Activated T-helper 1 cell treated with anti-CD3 and anti-CD28 coated beads, Interleukin-12 subunit alpha, Interleukin-12 subunit beta, Interleukin-2, Interleukin-4 antibody, amounts not matched to agents 30 ng/mL and 10 ng/mL and 1 ng/mL, durations not matched to agents 14 hours and 24 hours and 36 hours (primary cell): ENCODE measurements around the gene SPC24. TPM values are rescaled to one million over a fixed set of nuclear protein-coding genes. Genes with fewer than 3 reads are reported as not detected.
"Not testable (repeated sequence)": the region's sequence is repeated elsewhere in the genome, so short reads cannot be mapped to it uniquely, and the experiment has no call there.

ENCODE experiments used
- DNase-seq: peaks from one replicate; pipeline ENCODE4 v3.0.0; 2021; ENCODE audit warnings: low spot score
- H3K27ac Mint-ChIP-seq: one replicate; pipeline ENCODE4 v1.8.0; 2021; ENCODE audit warnings: mild to moderate bottlenecking, mixed read lengths
- H3K27me3 Mint-ChIP-seq: one replicate; pipeline ENCODE4 v1.8.0; 2022; ENCODE audit warnings: mild to moderate bottlenecking, moderate library complexity, mixed read lengths; ENCODE audit not compliant: insufficient read depth
- H3K36me3 Mint-ChIP-seq: one replicate; pipeline ENCODE4 v1.8.0; 2021; ENCODE audit warnings: low read depth, mixed read lengths
- H3K4me1 Mint-ChIP-seq: one replicate; pipeline ENCODE4 v1.8.0; 2021; ENCODE audit warnings: low read depth, mixed read lengths
- H3K4me3 Mint-ChIP-seq: one replicate; pipeline ENCODE4 v1.8.0; 2021; ENCODE audit warnings: mild to moderate bottlenecking, moderate library complexity, mixed read lengths
- H3K9me3 Mint-ChIP-seq: one replicate; pipeline ENCODE4 v1.8.0; 2021; ENCODE audit warnings: mixed read lengths
- intact Hi-C: fragments of 100-400 bp; cut with micrococcal nuclease; formaldehyde crosslinking; loops from one replicate; pipeline ENCODE4 v1.15.1; 2024
- total RNA-seq: library from RNA; stranded (reverse); gene quantifications from 2 replicates; pipeline ENCODE4 v1.2.3, GENCODE V29; 2022

The SPC24 gene
- total RNA-seq, 1 donor from 2014 or later: 30.3 TPM

- Mint-ChIP-seq H3K4me1 (peaks cover 5% of the 10 kb centered on the region), H3K27me3 (no peaks in the 10 kb centered on the region), H3K36me3 (peaks cover 16% of the 10 kb centered on the region), H3K27ac (no peak overlapping the region), H3K4me3 (no peak overlapping the region), H3K9me3 (no peaks in the 10 kb centered on the region)
- intact Hi-C loops: no loop called here
- no peak for DNase-seq
Measured at GRCh38 chr19:11142528-11143171, 12.9 kb downstream of the SPC24 start.

GRCh38 chr19:11141937-11142527, 13.6 kb downstream of the SPC24 start:
- Mint-ChIP-seq H3K4me3 (no peak overlapping the region), H3K4me1 (peaks cover 8% of the 10 kb centered on the region)
- intact Hi-C loops: no loop called here

DNA sequence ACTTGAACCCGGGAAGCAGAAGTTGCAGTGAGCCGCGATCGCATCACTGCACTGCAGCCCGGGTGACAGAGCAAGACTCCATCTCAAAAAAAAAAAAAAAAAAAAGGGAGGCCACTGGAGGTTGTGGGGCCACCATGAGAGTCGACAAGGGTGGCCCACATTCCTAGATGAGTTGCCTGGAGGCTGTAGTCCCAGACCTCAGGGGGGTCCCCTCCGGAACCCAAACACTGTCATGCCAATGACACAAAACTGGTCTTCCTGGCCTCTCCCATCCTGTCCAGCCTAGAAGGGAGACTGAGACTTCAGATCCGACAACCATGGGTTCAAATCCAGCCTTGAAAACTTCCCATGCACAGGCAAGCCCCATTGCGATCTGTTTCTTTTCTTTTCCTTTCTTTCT, 14.7 kb downstream of the SPC24 start:
- Mint-ChIP-seq H3K27ac (no peak overlapping the region), H3K4me3 (no peak overlapping the region), H3K4me1 (peaks cover 8% of the 10 kb centered on the region), H3K9me3 (no peaks in the 10 kb centered on the region), H3K27me3 (no peaks in the 10 kb centered on the region), H3K36me3 (peaks cover 9% of the 10 kb centered on the region)
- DNase-seq: no peak
- intact Hi-C loops: no loop called here

More at GRCh38 chr19:11141937-11142527, 13.6 kb downstream of the SPC24 start:
- Mint-ChIP-seq H3K9me3 (no peaks in the 10 kb centered on the region), H3K27ac (no peak overlapping the region), H3K36me3 (peaks cover 14% of the 10 kb centered on the region), H3K27me3 (no peaks in the 10 kb centered on the region)
- DNase-seq: no peak

- not testable (repeated sequence) for H3K4me1 Mint-ChIP-seq, H3K4me3 Mint-ChIP-seq
Measured at GRCh38 chr19:11140023-11140538, 15.5 kb downstream of the SPC24 start.

DNA sequence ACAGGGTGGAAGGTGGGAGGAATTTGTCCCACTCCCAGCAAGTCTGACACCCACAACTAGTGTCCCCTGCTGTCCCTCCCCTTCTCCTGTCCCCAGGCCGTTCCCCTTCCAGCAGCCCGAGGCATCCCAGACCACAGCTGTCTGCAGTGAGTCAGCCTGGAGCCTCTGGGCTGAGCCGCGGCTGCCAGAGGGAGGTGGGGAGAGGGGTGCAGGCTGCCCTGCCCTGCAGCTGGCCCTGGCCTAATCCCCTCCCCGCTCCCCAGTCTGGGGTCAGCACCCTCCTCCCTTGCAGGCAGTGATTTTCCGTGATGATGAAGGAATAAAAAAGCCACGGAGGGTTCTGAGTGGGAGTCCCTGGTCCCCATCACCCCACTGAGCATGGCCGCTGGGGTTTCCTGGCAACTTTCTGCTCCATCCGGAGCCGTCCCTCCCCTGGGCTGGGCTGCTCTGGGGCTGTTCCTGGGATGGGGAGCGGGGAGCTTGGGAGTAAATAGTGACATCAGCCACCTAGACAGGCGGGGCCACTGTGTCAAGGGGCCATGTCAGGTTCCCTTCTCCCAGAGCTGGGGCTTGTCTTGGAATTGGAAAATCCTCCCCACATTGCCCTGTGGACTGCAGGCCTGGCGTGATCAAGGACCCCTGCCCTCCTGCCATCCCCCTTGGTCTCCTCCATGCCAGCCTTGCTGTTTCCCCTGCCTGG, 16.8 kb downstream of the SPC24 start:
- DNase-seq: no peak
- H3K27ac Mint-ChIP-seq: no peak overlapping the region
- H3K9me3 Mint-ChIP-seq: no peaks in the 10 kb centered on the region
- no peaks in the 10 kb centered on the region for H3K27me3 Mint-ChIP-seq
- no peaks in the 10 kb centered on the region for H3K36me3 Mint-ChIP-seq
- H3K4me3 Mint-ChIP-seq: no peak overlapping the region
- peaks cover 8% of the 10 kb centered on the region for H3K4me1 Mint-ChIP-seq
- intact Hi-C loops: loop anchor here (2.0 to 5.0 kb wide), 2 partner anchors 16 to 344 kb away; partner anchors contain the start of genes ELAVL3 and SPC24

More at GRCh38 chr19:11140023-11140538, 15.5 kb downstream of the SPC24 start:
- H3K27me3 Mint-ChIP-seq, DNase-seq, H3K36me3 Mint-ChIP-seq, H3K9me3 Mint-ChIP-seq, intact Hi-C loops, H3K27ac Mint-ChIP-seq: not testable (repeated sequence)

DNA sequence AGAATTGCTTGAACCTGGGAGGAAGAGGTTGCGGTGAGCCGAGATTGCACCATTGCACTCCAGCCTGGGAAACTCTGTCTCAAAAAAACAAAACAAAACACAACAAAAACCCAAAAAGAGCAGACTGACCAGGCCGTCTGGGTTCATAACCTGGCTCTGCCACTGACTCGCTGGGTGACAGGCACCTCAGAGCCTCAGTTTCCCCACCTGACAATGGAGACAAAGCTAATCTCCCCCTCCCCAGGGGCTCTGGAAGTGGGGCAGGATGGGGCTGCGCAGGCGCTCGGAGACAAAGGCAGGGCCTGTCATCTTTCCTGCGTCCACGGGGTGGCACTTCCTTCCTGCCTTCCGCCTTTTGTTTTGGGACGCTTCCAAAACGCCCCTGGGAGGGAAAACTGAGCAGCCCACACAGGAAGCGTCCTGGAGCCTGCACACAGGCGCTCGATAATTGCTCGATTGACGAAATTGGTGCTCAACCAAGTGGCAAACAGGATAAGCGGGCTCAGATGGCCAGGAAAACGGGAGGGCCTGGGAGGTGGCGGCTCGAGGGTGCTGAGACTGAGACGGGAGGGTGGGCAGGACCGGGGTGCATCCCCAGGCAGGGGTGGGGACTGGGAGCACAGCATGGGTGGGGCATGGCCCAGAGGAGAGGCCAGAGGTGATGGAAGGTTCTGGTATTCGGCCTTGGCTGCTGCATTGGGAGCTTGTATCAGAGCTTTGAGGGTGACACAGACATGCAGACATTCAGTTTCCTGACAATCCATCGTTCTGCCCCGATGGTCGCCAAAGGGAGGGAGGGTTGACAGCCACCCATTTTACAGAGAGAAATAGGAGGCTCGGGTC, 17.8 kb downstream of the SPC24 start:
- no peaks in the 10 kb centered on the region for H3K9me3 Mint-ChIP-seq
- H3K36me3 Mint-ChIP-seq: peaks cover 3% of the 10 kb centered on the region
- no peak overlapping the region for H3K27ac Mint-ChIP-seq
- peak overlapping the region; percentile 82 for H3K4me3 Mint-ChIP-seq
- H3K4me1 Mint-ChIP-seq: peaks cover 8% of the 10 kb centered on the region
- DNase-seq: peak; percentile 21
- H3K27me3 Mint-ChIP-seq: no peaks in the 10 kb centered on the region
- intact Hi-C loops: loop anchor here (1.0 to 5.0 kb wide), 3 partner anchors 17 to 345 kb away; partner anchors contain the start of genes ELAVL3 and SPC24

- DNase-seq: no peak
- H3K9me3 Mint-ChIP-seq: no peaks in the 10 kb centered on the region
- H3K36me3 Mint-ChIP-seq: peaks cover 9% of the 10 kb centered on the region
- peaks cover 8% of the 10 kb centered on the region for H3K4me1 Mint-ChIP-seq
- no peaks in the 10 kb centered on the region for H3K27me3 Mint-ChIP-seq
- intact Hi-C loops: loop anchor here (1.0 to 5.0 kb wide), 2 partner anchors 67 to 346 kb away; partner anchors contain the start of gene ELAVL3
- no peak overlapping the region for H3K27ac Mint-ChIP-seq
- H3K4me3 Mint-ChIP-seq: no peak overlapping the region
Measured at GRCh38 chr19:11136400-11137101, 19.0 kb downstream of the SPC24 start.

GRCh38 chr19:11131471-11131870, 24.1 kb downstream of the SPC24 start:
- intact Hi-C loops: loop anchor here (1.0 kb wide), 1 partner anchor 95 kb away; no protein-coding TSS in a partner anchor
- Mint-ChIP-seq H3K4me3 (no peak overlapping the region), H3K27me3 (no peaks in the 10 kb centered on the region), H3K36me3 (peaks cover 38% of the 10 kb centered on the region), H3K4me1 (no peaks in the 10 kb centered on the region), H3K9me3 (no peaks in the 10 kb centered on the region), H3K27ac (no peak overlapping the region)
- DNase-seq: no peak

DNA sequence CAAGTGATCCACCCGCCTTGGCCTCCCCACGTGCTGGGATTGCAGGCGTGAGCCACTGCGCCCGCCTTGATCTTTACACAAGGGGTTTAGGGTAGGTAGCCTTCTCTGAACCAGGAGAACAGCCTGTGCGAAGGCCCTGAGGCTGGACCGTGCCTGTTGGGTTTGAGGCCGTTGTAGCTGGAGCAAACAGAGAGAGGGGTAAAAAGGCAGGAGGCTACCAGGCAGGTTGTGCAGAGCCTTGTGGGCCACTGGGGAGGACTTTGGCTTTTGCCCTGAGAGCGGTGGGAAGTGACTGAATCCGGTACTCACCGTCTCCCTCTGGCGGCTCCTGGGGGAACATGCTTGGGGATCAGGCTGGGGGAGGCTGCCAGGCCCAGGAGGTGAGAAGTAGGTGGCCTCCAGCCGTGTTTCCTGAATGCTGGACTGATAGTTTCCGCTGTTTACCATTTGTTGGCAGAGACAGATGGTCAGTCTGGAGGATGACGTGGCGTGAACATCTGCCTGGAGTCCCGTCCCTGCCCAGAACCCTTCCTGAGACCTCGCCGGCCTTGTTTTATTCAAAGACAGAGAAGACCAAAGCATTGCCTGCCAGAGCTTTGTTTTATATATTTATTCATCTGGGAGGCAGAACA, 24.6 kb downstream of the SPC24 start:
- Mint-ChIP-seq H3K27me3 (no peaks in the 10 kb centered on the region), H3K27ac (no peak overlapping the region), H3K4me3 (no peak overlapping the region), H3K4me1 (no peaks in the 10 kb centered on the region), H3K36me3 (peaks cover 43% of the 10 kb centered on the region), H3K9me3 (no peaks in the 10 kb centered on the region)
- intact Hi-C loops: loop anchor here (1.0 kb wide), 1 partner anchor 95 kb away; no protein-coding TSS in a partner anchor
- DNase-seq: peak; percentile 55

- H3K36me3 Mint-ChIP-seq: peaks cover 47% of the 10 kb centered on the region
- no peaks in the 10 kb centered on the region for H3K9me3 Mint-ChIP-seq
- H3K27me3 Mint-ChIP-seq: no peaks in the 10 kb centered on the region
- H3K4me3 Mint-ChIP-seq: no peak overlapping the region
- DNase-seq: no peak
- intact Hi-C loops: no loop called here
- H3K4me1 Mint-ChIP-seq: no peaks in the 10 kb centered on the region
- H3K27ac Mint-ChIP-seq: no peak overlapping the region
Measured at GRCh38 chr19:11127905-11128304, 27.7 kb downstream of the SPC24 start.

- intact Hi-C loops: no loop called here
- DNase-seq: peak; percentile 62
- Mint-ChIP-seq H3K9me3 (no peaks in the 10 kb centered on the region), H3K4me1 (no peaks in the 10 kb centered on the region), H3K36me3 (peaks cover 39% of the 10 kb centered on the region), H3K4me3 (no peak overlapping the region), H3K27ac (no peak overlapping the region), H3K27me3 (no peaks in the 10 kb centered on the region)
Measured at GRCh38 chr19:11125994-11126685, 29.4 kb downstream of the SPC24 start.
